ENCODE data around the gene RNF208.

RNF208 gene

GRCh38 chr9:137211532-137211931, 10.5 kb downstream of the RNF208 start:
- no peak for DNase-seq

DNA sequence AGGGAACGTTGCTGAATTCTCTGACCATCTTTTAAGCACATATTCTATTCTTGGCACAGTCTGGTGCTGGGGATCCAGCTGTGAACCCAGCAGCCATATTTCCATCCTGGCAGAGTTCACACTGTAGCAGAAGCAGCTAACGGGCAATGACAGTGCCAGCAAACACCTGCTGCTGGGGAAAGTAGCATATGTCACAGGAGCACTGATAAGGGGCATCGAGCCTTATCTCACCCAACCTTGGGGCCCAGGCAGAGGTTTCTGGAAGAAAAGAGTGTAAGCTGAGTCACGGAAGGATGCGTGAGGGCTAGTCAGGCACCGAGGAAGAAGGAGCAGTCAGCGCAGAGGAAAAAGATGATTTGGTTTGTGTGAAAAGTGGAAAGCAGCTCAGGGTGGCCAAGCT, 15.4 kb downstream of the RNF208 start:
- DNase-seq = no peak

GRCh38 chr9:137205126-137206069, 16.6 kb downstream of the RNF208 start, which contains the start of the genes NDOR1 and TMEM203:
Gene NDOR1 (plus strand): TSS chr9:137205700. CDS start chr9:137205778, 78 bp downstream.
Gene TMEM203 (minus strand): TSS chr9:137205648. CDS start chr9:137205414, 234 bp downstream.
- DNase-seq = peak; percentile 80

DNA sequence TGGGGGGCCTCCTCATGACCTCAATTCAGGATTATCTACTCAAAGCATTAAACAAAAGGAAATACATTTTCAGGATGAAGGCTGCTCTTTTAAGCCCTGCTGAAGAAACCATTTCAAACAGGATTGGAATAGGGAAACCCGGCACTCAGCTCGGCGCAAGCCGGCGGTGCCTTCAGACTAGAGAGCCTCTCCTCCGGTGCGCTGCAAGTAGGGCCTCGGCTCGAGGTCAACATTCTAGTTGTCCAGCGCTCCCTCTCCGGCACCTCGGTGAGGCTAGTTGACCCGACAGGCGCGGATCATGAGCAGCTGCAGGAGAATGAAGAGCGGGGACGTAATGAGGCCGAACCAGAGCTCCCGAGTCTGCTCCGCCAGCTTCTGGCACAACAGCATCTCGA, 17.3 kb downstream of the RNF208 start:
- no peak for DNase-seq

DNA sequence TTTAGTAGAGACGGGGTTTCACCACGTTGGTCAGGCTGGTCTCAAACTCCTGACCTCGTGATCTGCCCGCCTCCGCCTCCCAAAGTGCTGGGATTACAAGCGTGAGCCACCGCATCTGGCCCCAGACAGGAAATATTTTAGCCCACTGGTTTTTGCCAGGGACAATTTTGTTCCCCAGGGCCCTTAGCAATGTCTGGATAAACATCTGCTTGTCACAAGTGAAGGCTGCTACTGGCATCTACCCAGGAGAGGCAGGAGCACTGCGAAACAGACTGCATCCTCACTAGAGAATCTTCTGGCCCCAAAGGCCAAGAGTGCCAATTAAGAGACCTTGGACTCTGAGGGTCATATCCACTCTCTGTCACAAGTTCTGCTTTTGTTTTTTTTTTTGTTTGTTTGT, 19.1 kb downstream of the RNF208 start:
- no peak for DNase-seq

DNA sequence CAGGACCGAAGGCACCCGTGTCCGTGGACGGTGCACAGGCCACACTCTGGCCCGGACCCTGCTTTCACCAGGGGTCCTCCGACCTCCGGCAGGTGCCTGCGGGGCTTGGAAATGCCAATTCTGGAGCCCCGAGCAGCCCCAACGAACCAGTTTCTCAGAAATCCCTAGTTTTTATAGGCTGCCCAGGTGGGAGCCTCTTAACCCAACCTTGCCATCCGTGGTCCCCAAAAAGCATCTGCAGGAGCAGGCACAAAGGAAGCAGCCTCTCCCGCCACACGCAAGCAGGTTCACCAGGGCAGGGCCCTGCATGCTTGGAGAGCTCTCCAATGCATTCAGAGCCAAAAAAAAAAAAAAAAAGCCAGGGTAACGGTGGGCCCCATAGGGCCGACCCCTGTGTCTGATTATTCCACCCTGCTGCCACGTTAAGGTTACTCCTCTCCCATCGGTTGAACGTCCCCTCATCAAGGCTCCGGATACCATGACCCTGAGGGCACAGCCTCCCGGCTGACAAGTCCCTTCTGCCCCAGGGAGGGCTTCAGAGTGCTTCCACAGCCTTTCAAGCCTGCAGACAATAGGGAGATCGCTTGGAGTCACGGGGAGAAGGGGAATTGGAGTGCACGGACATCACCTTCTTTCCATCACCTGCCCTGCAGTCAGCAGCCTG, 20.7 kb downstream of the RNF208 start:
- no peak for DNase-seq

- peak; percentile 98 for DNase-seq
These were observed 21.5 kb downstream of the RNF208 start, which contains the start of gene TPRN for GRCh38 chr9:137200311-137201204. Gene TPRN (minus strand): TSS chr9:137200741. CDS start chr9:137200711, 30 bp downstream.

- no peak for DNase-seq
These were observed 22.5 kb downstream of the RNF208 start for GRCh38 chr9:137199411-137200121.

- no peak for DNase-seq
These were observed 23.1 kb downstream of the RNF208 start for GRCh38 chr9:137198902-137199283.

- peak; percentile 67 for DNase-seq
These were observed 23.8 kb downstream of the RNF208 start for GRCh38 chr9:137198051-137198901.

GRCh38 chr9:137195525-137196220, 26.4 kb downstream of the RNF208 start:
- no peak for DNase-seq

- no peak for DNase-seq
These were observed 27.1 kb downstream of the RNF208 start for GRCh38 chr9:137194909-137195308.

GRCh38 chr9:137194388-137194787, 27.7 kb downstream of the RNF208 start:
- no peak for DNase-seq

GRCh38 chr9:137193771-137194170, 28.3 kb downstream of the RNF208 start:
- DNase-seq = no peak

- DNase-seq = no peak
These were observed 29.2 kb downstream of the RNF208 start for GRCh38 chr9:137192859-137193258.

- no peak for DNase-seq
These were observed 29.6 kb downstream of the RNF208 start for GRCh38 chr9:137192448-137192780.

GRCh38 chr9:137191691-137192447, 30.2 kb downstream of the RNF208 start:
- no peak for DNase-seq

- no peak for DNase-seq
These were observed 30.8 kb downstream of the RNF208 start for GRCh38 chr9:137191245-137191644.

GRCh38 chr9:137190315-137190856, 31.7 kb downstream of the RNF208 start:
- no peak for DNase-seq

Measured in NCI-H226 (cell line).